ENCODE data around the gene NUP54.

GRCh38 chr4:76084542-76084941 is 63.7 kb downstream of the NUP54 start:
- TF ChIP-seq CTCF (IDR thresholded peaks at IDR 0.05) (no peak), POLR2A (IDR thresholded peaks at IDR 0.05) (no peak)
